ENCODE measurements around the gene YTHDF1.
"Not testable (repeated sequence)": the region's sequence is repeated elsewhere in the genome, so short reads cannot be mapped to it uniquely, and the experiment has no call there.

Gene YTHDF1

DNA sequence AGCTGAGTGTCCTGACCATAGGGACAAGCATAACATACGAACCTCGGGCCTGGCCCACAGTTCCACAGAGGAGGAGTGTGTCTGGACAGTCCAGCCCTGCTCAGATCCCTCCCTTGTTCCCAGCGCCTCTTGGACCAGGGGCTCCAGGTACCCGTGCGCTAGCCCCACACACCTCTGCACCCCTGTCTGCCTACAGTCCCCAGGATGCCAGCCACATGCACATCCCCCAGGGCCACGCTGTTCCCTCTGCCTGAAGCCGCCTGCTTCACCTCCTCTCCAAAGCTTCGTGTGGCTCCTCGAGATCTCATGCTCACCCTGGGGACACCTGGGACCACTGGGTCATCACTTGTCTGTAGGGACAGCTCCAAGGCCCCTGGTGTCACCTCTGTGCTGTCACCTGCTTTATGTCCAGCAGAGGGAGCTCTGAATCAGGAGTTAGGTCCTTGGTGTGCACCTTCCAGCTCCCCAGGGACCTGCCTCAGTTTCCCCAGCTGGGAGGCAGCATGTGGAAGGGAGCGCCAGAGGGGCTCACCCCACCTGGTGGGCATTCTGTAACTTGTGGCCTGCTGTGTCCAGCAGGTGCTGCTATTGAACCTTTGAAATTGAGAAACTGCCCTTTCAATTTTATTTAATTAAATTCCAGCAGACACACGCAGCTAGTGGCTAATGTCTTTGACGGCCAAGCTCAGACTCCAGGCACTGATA lies 7.3 kb upstream of the YTHDF1 start:
- H3K27me3 ChIP-seq (replicated peaks in 2 of 5; ENCODE audit: control insufficient read depth in 4 of 5, insufficient read depth in 5 of 5, low read length in 4 of 5): peaks cover 0 to 4% (median 0%) of the 10 kb centered on the region in 5 experiments
- ChIA-PET CTCF (interaction anchor here (0.7 to 4.7 kb wide), 25 partner anchors 9 to 157 kb away, joined by 3 to 54 read pairs (median 6); partner anchors contain the start of genes ARFGAP1, BIRC7 and YTHDF1), POLR2A (no interaction called here)
- no peaks in the 10 kb centered on the region for H3K36me3 ChIP-seq (ENCODE audit: control insufficient read depth in 4 of 4, insufficient read depth in 4 of 4, low read length in 3 of 4)
- H3K4me1 ChIP-seq (ENCODE audit: control extremely low read depth in 1 of 4, control insufficient read depth in 4 of 4, insufficient read depth in 4 of 4, low read length in 3 of 4): peaks cover 0 to 11% (median 4%) of the 10 kb centered on the region in 4 experiments
- H3K27ac ChIP-seq (ENCODE audit: insufficient read depth in 1 of 2, low read depth in 1 of 2, low read length in 2 of 2, poor library complexity in 1 of 2, severe bottlenecking in 2 of 2): no peak overlapping the region
- H3K9me3 ChIP-seq (ENCODE audit: control extremely low read depth in 1 of 5, control insufficient read depth in 4 of 5, insufficient read depth in 2 of 5, low read depth in 1 of 5, low read length in 4 of 5): no peaks in the 10 kb centered on the region
- peak in 2 of 3 donors; percentile 36 to 46 for DNase-seq
- H3K4me3 ChIP-seq (ENCODE audit: control insufficient read depth in 1 of 7, extremely low read depth in 1 of 7, insufficient read depth in 4 of 7, low read depth in 2 of 7, low read length in 6 of 7): no peak overlapping the region
- whole genome bisulfite sequencing (ENCODE audit: insufficient coverage): 63% methylated on average over 11 of the region's 12 CpGs

DNA sequence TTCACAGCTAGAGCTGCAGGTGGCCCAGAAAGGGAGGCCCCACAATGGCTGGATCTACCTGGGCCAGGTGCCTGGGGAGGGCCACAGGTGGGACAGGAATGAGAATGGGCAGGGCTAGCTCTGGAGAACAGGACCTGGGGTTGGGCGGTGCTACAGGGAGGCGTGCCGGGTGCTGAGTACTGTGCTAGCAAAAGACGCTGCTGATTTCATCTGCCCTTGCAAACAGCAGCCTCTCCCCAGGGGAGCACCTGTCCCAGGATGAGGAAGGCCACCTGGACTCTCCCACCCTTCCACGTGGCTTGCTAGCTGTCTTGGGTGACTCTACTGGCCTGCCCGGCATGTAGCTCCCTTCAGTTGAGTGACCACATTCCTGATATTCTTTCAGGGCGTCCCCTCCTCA lies 6.6 kb upstream of the YTHDF1 start:
- ChIA-PET CTCF (interaction anchor here (1.2 to 4.7 kb wide), 14 partner anchors 9 to 154 kb away, joined by 4 to 54 read pairs (median 12); partner anchors contain the start of genes BIRC7 and YTHDF1), POLR2A (no interaction called here)
- DNase-seq: no peak
- WGBS (ENCODE audit: insufficient coverage): 71% methylated on average over 3 of the region's 7 CpGs
- H3K36me3 ChIP-seq (ENCODE audit: control insufficient read depth in 4 of 4, insufficient read depth in 4 of 4, low read length in 3 of 4): no peaks in the 10 kb centered on the region
- H3K4me3 ChIP-seq (ENCODE audit: control insufficient read depth in 1 of 7, extremely low read depth in 1 of 7, insufficient read depth in 4 of 7, low read depth in 2 of 7, low read length in 6 of 7): no peak overlapping the region
- no peak overlapping the region for H3K27ac ChIP-seq (ENCODE audit: insufficient read depth in 1 of 2, low read depth in 1 of 2, low read length in 2 of 2, poor library complexity in 1 of 2, severe bottlenecking in 2 of 2)
- no peaks in the 10 kb centered on the region for H3K9me3 ChIP-seq (ENCODE audit: control extremely low read depth in 1 of 5, control insufficient read depth in 4 of 5, insufficient read depth in 2 of 5, low read depth in 1 of 5, low read length in 4 of 5)
- peaks cover 0 to 4% (median 0%) of the 10 kb centered on the region in 5 experiments for H3K27me3 ChIP-seq (replicated peaks in 2 of 5; ENCODE audit: control insufficient read depth in 4 of 5, insufficient read depth in 5 of 5, low read length in 4 of 5)
- peaks cover 0 to 11% (median 4%) of the 10 kb centered on the region in 4 experiments for H3K4me1 ChIP-seq (ENCODE audit: control extremely low read depth in 1 of 4, control insufficient read depth in 4 of 4, insufficient read depth in 4 of 4, low read length in 3 of 4)

DNA sequence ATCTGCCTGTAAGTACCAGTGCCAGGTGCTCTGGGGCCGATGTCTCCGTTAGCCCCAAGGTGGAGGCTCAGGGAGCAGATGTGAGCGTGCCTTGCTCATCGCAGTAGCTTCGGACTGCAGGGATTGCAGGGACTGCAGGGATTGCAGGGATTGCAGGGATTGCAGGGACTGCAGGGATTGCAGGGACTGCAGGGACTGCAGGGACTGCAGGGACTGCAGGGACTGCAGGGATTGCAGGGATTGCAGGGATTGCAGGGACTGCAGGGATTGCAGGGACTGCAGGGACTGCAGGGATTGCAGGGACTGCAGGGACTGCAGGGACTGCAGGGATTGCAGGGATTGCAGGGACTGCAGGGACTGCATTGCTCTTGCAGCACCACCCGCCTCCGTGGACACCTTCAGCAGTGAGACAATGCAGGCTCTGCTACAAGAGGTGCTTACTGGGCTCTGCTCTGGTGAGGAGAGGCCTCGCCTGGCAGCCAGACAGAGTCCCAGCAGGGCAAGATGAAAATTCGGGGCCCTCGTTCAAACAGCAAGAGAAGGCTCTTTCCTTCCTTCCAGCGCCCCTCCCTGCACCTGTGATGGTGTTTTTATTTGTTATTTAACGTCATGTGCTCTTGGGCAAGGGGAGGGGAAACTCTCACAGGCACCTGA lies 5.6 kb upstream of the YTHDF1 start:
- H3K9me3 ChIP-seq (ENCODE audit: control extremely low read depth in 1 of 5, control insufficient read depth in 4 of 5, insufficient read depth in 2 of 5, low read depth in 1 of 5, low read length in 4 of 5); DNase-seq; H3K27ac ChIP-seq (ENCODE audit: insufficient read depth in 1 of 2, low read depth in 1 of 2, low read length in 2 of 2, poor library complexity in 1 of 2, severe bottlenecking in 2 of 2); H3K27me3 ChIP-seq (replicated peaks in 2 of 5; ENCODE audit: control insufficient read depth in 4 of 5, insufficient read depth in 5 of 5, low read length in 4 of 5); H3K4me3 ChIP-seq (ENCODE audit: control insufficient read depth in 1 of 7, extremely low read depth in 1 of 7, insufficient read depth in 4 of 7, low read depth in 2 of 7, low read length in 6 of 7); H3K36me3 ChIP-seq (ENCODE audit: control insufficient read depth in 4 of 4, insufficient read depth in 4 of 4, low read length in 3 of 4); POLR2A ChIA-PET: not testable (repeated sequence)
- 98% methylated on average over 7 of the region's 12 CpGs for WGBS (ENCODE audit: insufficient coverage)
- peaks cover 0 to 13% (median 9%) of the 10 kb centered on the region in 4 experiments for H3K4me1 ChIP-seq (ENCODE audit: control extremely low read depth in 1 of 4, control insufficient read depth in 4 of 4, insufficient read depth in 4 of 4, low read length in 3 of 4)
- CTCF ChIA-PET: interaction anchor here (0.8 to 1.7 kb wide), 2 partner anchors 9 to 10 kb away, joined by 3 to 11 read pairs; no protein-coding TSS in a partner anchor

DNA sequence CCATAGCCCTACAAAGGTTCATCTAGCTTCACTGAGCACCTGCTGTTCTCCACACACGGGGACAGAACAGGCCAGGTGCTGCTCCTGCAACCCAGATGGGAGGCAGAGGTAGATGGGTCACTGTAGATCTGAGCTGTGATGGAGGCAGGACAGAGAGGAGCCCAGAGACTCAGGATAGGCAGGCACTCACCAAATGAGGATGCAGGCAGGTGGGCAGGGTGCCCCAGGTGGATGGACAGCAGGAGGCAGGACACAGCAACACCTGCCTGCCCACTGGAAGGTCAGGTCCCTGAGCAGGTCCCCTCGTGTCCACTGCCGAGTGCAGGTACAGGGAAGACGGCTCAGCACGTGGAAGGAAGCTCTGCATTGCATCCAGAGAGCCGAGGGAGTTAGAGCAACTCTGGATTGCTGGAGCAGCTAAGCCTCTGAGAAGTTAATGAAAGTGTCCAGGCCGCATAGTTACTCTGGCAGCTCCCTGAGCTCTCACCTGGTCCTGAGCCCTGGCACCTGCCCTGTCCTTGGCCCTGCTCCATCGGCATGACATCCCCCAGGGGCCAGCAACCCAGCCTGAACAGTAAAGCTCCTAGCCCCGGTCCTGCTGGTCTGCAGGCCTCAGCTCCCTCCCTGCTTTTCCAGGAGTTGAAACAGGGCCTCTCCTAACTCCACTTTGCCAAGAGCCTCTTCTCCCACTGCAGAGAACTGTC lies 4.9 kb upstream of the YTHDF1 start:
- H3K4me3 ChIP-seq (ENCODE audit: control insufficient read depth in 1 of 7, extremely low read depth in 1 of 7, insufficient read depth in 4 of 7, low read depth in 2 of 7, low read length in 6 of 7): no peak overlapping the region
- ChIA-PET POLR2A (no interaction called here), CTCF (interaction anchor here (0.8 to 2.2 kb wide), 4 partner anchors 9 to 25 kb away, joined by 3 to 11 read pairs (median 6); no protein-coding TSS in a partner anchor)
- DNase-seq: no peak
- peaks cover 0 to 4% (median 0%) of the 10 kb centered on the region in 5 experiments for H3K27me3 ChIP-seq (replicated peaks in 2 of 5; ENCODE audit: control insufficient read depth in 4 of 5, insufficient read depth in 5 of 5, low read length in 4 of 5)
- 83% methylated on average over 8 of the region's 9 CpGs for WGBS (ENCODE audit: insufficient coverage)
- H3K36me3 ChIP-seq (ENCODE audit: control insufficient read depth in 4 of 4, insufficient read depth in 4 of 4, low read length in 3 of 4): no peaks in the 10 kb centered on the region
- peaks cover 0 to 16% (median 13%) of the 10 kb centered on the region in 4 experiments for H3K4me1 ChIP-seq (ENCODE audit: control extremely low read depth in 1 of 4, control insufficient read depth in 4 of 4, insufficient read depth in 4 of 4, low read length in 3 of 4)
- H3K27ac ChIP-seq (ENCODE audit: insufficient read depth in 1 of 2, low read depth in 1 of 2, low read length in 2 of 2, poor library complexity in 1 of 2, severe bottlenecking in 2 of 2): no peak overlapping the region
- H3K9me3 ChIP-seq (ENCODE audit: control extremely low read depth in 1 of 5, control insufficient read depth in 4 of 5, insufficient read depth in 2 of 5, low read depth in 1 of 5, low read length in 4 of 5): no peaks in the 10 kb centered on the region

DNA sequence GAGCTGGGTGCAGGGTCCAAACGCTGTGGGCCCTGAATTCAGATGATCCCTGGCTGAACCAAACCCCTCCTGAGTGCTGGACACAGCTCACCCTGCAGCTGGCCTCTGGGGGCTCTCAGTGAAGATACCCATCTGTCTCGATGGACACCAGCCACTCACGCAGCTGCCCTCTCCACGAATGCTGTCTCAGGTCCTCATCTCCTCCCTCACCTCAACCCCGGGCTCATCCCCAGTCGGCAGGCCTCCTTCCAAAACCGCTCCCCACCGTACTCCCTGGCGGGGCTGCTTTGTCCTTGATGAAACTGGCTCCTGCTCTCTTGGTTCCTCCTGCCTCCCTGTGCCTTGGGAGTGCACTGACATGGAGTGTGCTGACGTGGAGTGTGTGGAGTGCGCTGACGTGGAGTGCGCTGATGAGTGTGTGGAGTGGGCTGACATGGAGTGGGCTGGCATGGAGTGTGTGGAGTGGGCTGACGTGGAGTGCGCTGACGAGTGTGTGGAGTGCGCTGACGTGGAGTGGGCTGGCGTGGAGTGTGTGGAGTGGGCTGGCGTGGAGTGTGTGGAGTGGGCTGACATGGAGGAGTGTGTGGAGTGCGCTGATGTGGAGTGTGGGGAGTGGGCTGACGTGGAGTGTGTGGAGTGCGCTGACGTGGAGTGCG lies 4.1 kb upstream of the YTHDF1 start:
- Histone ChIP-seq H3K4me1 (ENCODE audit: control extremely low read depth in 1 of 4, control insufficient read depth in 4 of 4, insufficient read depth in 4 of 4, low read length in 3 of 4) (peaks cover 2 to 20% (median 17%) of the 10 kb centered on the region in 4 experiments), H3K36me3 (ENCODE audit: control insufficient read depth in 4 of 4, insufficient read depth in 4 of 4, low read length in 3 of 4) (peaks cover 0 to 2% (median under 1%) of the 10 kb centered on the region in 4 experiments), H3K27ac (ENCODE audit: insufficient read depth in 1 of 2, low read depth in 1 of 2, low read length in 2 of 2, poor library complexity in 1 of 2, severe bottlenecking in 2 of 2) (no peak overlapping the region), H3K9me3 (ENCODE audit: control extremely low read depth in 1 of 5, control insufficient read depth in 4 of 5, insufficient read depth in 2 of 5, low read depth in 1 of 5, low read length in 4 of 5) (no peaks in the 10 kb centered on the region), H3K27me3 (replicated peaks in 2 of 5; ENCODE audit: control insufficient read depth in 4 of 5, insufficient read depth in 5 of 5, low read length in 4 of 5) (peaks cover 0 to 4% (median 0%) of the 10 kb centered on the region in 5 experiments), H3K4me3 (ENCODE audit: control insufficient read depth in 1 of 7, extremely low read depth in 1 of 7, insufficient read depth in 4 of 7, low read depth in 2 of 7, low read length in 6 of 7) (no peak overlapping the region)
- 71% methylated on average over 10 of the region's 25 CpGs for WGBS (ENCODE audit: insufficient coverage)
- ChIA-PET CTCF (interaction anchor here (1.2 to 2.2 kb wide), 4 partner anchors 11 to 26 kb away, joined by 4 to 11 read pairs (median 6); no protein-coding TSS in a partner anchor), POLR2A (no interaction called here)
- no peak for DNase-seq

DNA sequence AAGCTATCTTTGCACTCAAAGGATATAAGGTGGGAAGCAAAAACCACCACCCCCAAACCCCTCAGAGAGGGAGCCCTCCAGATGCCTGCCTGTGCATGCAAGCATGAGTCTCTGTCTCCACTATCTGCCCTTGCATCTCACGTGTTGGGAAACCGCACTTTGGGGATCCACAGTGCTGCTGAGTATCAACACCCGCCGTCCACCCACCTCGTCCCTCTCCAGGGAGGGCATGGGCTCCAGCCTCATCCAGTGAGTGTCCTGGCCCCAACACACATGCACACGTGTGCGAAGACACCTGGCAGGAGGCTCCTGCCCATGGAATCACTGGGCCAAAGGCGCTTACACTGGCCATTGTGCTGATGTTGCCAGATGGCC lies 3.5 kb upstream of the YTHDF1 start:
- Histone ChIP-seq H3K27me3 (replicated peaks in 2 of 5; ENCODE audit: control insufficient read depth in 4 of 5, insufficient read depth in 5 of 5, low read length in 4 of 5) (peaks cover 0 to 4% (median 0%) of the 10 kb centered on the region in 5 experiments), H3K9me3 (ENCODE audit: control extremely low read depth in 1 of 5, control insufficient read depth in 4 of 5, insufficient read depth in 2 of 5, low read depth in 1 of 5, low read length in 4 of 5) (no peaks in the 10 kb centered on the region), H3K36me3 (ENCODE audit: control insufficient read depth in 4 of 4, insufficient read depth in 4 of 4, low read length in 3 of 4) (peaks cover 0 to 3% (median 1%) of the 10 kb centered on the region in 4 experiments), H3K27ac (ENCODE audit: insufficient read depth in 1 of 2, low read depth in 1 of 2, low read length in 2 of 2, poor library complexity in 1 of 2, severe bottlenecking in 2 of 2) (no peak overlapping the region), H3K4me3 (ENCODE audit: control insufficient read depth in 1 of 7, extremely low read depth in 1 of 7, insufficient read depth in 4 of 7, low read depth in 2 of 7, low read length in 6 of 7) (no peak overlapping the region), H3K4me1 (ENCODE audit: control extremely low read depth in 1 of 4, control insufficient read depth in 4 of 4, insufficient read depth in 4 of 4, low read length in 3 of 4) (peaks cover 2 to 21% (median 19%) of the 10 kb centered on the region in 4 experiments)
- WGBS (ENCODE audit: insufficient coverage): 91% methylated on average over 8 of the region's 8 CpGs
- no peak for DNase-seq
- CTCF ChIA-PET: interaction anchor here (1.2 to 2.2 kb wide), 3 partner anchors 14 to 26 kb away, joined by 4 to 9 read pairs (median 4); no protein-coding TSS in a partner anchor
- POLR2A ChIA-PET: no interaction called here

Measured in common myeloid progenitor, CD34-positive (primary cell).